Measurements from ENCODE around the gene RPL7A. TPM values are rescaled to one million over a fixed set of nuclear protein-coding genes. Genes with fewer than 3 reads are reported as not detected.

The RPL7A gene
- total RNA-seq, 1 donor from 2014 or later: 1,196 TPM

DNA sequence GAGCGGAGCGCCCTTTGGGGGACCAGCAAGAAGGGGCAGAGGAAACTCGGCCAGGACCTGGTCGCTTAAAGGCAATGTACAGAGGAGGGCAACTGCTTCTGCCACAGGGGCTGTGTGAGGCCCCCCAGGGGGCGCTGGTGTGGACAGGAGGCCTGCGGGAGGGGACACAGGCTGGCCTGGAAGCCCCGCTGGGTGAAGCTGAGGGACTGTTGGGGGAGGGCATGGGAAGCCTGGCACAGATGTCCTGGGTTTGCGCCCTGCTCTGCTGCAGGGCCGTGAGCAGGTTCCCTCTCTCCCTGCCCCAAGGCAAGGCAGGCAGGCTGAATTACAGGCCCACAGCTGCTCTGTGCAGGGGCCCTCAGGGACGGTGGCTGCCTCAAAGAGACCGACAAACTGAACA lies 5.4 kb upstream of the RPL7A start:
- no peak for ATAC-seq
- intact Hi-C loops (cut with DNase I): no loop called here

DNA sequence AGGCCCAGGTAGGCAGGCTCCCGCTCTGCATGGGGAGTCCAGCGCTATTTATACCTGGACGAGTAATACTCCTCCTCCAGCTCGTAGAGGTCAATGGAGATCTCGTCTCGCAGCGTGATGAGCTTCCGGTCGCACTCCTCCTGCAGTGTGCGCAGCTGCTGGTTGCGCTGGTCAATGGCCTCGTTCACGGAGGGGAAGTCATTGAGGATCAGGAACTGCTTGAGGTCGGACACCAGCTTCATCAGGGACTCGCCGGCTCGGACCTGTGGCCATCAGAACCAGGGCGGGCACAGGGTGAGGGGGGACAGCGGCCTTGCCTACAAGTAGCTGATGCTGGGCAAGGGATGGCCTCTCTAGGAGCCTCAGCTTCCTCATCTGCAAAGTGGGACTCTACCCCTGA lies 3.9 kb upstream of the RPL7A start:
- no peak for DNase-seq (ENCODE audit: low spot score)
- ATAC-seq: no peak
- intact Hi-C loops (cut with DNase I): no loop called here

More for the DNA sequence above, 5.4 kb upstream of the RPL7A start:
- DNase-seq (ENCODE audit: low spot score): no peak

DNA sequence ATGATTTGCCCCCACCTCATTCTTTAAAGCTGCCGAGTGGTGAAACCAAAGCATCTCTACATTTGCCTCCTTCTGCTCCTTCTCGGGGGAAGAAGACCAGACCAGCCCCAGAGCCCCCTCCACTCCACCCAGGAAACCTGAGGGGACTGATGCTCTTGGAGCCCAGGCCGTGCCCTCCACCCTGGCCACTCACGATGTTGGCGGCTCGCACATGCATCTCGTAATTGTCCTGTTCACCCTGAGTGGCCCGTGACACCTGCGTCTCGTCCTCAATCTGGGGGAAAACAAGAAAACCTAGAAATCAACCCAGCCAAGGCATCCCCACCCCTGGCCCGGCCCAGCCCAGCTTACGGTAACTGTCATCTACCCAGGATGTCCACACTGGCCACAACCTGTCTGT lies 3.0 kb upstream of the RPL7A start:
- ATAC-seq (no peak), DNase-seq (ENCODE audit: low spot score) (no peak)
- intact Hi-C loops (cut with DNase I): no loop called here

DNA sequence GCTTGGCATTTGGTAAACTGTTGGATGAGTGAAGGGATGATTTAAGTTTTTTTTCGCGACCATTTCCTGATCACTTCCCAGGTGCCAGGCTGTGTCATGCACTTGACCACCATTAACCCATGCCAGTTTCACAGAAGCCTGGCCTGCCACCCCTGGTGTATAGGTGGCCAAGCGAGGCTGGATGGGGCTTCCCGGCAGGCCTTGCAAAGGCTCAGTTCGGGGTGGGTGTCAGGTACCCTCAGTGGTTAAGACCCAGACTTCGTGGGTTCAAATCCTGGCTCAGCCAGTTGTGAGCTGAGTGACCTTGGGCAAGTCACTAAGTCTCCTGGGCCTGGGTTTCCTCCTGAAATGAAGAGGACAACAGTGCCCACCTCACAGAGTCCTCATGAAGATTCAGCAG lies 2.4 kb upstream of the RPL7A start:
- intact Hi-C loops (cut with DNase I): no loop called here
- ATAC-seq (no peak), DNase-seq (ENCODE audit: low spot score) (no peak)

DNA sequence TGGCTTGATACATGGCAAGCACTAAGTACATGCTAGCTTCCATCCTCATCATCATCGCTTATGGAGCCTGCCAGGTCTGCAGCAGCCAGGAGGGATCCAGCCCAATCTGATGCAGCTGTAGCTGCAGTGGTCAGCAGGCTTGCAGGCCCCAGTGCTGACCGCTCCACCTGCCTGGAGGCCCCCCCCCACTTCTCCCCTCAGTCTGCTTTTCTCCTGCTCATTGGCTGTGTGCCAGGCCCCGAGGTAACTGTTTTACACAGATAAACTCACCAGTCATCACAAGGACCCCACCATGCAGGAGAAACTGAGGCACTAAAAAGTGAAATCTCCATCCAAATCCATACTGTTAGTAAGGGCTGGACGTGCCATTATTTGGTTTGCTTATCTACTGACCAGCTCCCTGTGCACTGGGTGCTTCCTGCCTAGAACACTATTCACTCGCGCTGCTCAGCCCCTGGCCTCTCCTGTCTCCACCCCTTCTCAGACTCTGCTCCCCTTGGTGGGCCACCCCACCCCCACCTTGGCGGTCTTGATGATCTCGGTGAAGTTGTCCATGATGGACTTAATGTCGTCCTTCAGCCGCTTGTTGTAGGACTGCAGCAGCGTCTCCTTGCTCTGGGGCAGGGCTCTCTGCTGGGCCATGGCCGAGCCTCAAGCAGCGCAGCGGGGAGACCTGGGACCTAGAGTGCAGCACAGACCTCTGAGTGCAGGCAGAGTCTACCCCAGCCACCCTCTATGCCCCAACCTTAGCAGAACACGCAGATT lies 1.8 kb upstream of the RPL7A start:
- no peak for ATAC-seq
- DNase-seq (ENCODE audit: low spot score): no peak
- intact Hi-C loops (cut with DNase I): no loop called here

DNA sequence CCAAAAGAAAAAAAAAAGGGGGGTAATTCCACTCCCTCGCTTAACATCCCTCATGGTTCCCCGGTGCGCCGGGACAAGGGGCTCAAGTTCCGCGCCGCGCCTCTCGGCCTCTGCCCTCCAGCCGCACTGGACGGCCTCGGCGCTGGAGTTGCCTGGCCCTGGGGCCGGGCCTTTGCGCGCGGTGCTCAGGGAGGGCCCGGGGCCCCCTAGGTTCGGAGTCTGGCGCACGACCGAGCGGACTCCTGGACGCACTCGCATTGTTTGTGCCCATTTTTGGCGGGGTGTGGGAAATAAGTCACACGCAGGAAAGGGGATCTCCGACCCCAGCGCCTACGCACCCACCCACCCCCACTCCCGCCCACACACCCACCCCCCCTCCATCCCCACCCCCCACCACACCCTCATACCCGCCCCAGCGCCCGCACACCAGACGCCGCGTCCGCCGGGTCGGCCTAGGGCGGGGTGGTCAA lies 468 bp upstream of the RPL7A start:
- DNase-seq (ENCODE audit: low spot score): no peak
- ATAC-seq: peak; percentile 60
- intact Hi-C loops (cut with DNase I): no loop called here

DNA sequence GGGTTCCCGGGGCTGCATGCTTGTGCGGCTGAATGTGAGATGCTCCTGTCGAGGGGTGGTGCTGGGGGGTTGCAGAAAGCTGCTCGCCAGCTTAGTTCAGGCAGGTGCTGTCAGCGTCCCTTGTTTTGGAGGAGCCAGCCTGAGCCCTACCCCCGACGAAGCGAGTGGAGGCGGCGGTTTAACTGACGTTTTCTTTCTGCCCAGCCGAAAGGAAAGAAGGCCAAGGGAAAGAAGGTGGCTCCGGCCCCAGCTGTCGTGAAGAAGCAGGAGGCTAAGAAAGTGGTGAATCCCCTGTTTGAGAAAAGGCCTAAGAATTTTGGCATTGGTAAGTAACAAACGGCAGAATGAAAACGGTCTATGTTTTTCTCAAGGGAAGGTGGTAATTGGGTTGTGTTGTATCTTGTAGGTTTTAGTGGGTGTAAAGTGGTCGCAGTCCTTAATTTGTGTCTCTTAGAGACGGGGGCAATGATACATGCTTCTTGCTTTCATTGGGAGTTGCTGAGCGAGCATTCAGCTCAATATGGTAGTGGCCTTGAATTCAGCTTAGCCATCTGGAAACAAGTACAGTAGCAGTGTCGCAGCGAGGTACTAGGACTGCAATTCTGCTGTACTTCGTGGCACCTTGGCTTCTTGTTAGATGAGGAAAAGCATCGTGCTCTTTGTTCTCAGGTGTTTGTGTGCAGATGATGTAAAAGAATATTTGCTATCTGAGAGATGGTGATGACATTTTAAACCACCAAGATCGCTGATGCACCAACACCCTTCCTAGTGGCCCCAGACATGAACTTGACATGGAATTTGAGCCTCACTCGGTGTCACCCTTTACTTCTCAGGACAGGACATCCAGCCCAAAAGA lies 928 bp downstream of the RPL7A start:
- ATAC-seq (no peak), DNase-seq (ENCODE audit: low spot score) (no peak)
- intact Hi-C loops (cut with DNase I): no loop called here

DNA sequence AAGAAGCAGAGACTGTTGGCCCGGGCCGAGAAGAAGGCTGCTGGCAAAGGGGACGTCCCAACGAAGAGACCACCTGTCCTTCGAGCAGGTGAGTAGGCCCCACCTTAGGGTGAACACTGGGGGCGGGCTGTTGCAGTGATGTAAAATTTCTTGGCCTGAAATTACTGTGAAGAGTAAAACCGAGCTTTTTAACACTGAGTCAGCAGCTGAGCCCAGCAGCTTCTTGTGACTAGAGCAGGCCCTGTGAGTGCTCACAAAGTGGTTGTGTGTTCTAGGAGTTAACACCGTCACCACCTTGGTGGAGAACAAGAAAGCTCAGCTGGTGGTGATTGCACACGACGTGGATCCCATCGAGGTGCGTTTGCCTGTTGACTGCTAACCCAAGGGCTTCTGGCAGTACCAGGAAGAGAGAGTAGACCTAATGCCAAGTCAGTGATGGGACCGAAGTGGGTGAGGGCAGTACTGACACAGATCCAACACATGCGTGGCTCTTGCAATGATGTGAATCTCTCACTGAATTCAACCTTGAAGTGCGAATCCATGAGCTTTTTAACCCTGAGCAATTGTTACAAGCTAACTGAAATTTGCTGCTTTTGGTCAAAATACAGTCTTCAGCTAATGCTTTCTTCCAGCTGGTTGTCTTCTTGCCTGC lies 2.1 kb downstream of the RPL7A start:
- intact Hi-C loops (cut with DNase I): no loop called here
- DNase-seq (ENCODE audit: low spot score): no peak
- no peak for ATAC-seq

DNA sequence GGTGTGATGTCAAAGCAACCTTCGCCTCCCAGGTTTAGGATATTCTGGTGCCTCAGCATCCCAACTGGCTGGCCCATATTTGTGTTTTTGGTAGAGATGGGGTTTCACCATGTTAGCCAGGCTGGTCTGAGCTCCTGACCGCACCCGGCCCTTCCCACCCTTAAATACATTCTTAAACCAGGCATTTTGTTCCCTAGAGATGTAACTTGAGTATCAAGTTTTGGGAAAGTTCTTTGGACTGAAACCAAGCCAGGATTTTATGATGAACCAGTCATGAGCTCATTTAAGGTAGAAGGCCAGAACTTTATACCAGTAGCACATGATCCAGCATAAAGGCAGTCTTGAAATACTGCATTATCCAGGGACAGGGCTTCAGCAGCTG lies 3.5 kb downstream of the RPL7A start:
- no peak for ATAC-seq
- intact Hi-C loops (cut with DNase I): no loop called here

DNA sequence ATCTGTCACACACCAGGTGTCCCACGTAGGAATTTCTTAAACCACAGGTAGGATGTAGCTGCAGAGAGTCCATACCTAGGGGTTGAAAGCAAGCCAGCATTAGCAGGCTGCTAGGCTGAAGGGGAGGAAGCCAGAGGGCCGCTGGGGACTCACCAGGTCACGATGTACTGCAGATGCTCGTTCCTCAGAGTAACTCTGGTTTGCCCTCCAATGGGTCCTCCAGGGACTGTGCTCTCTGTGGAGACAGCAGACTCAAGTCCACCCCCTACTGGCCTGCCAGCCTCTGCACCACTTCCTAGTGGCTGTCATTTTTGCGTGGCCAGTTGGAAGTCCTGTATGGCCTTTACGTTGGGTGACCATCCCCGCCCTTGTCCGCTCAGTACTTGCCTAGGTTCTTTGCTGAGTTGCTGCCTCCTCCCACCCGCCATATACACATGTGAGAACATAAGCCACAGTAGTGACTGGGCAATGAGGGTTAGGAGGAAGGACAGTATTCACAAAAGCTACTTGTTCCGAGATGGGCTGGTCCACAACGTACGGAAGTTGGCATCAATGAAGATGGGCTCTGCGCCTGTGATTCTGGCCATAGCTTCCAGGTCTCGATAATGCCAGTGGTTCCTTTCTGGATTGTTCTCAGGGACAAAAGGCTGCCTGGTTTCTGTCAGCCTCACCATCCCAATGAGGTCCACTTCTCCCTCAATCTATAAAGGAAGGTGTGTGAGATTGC lies 4.1 kb downstream of the RPL7A start:
- DNase-seq (ENCODE audit: low spot score) (no peak), ATAC-seq (no peak)
- intact Hi-C loops (cut with DNase I): no loop called here

More for the DNA sequence above, 3.5 kb downstream of the RPL7A start:
- no peak for DNase-seq (ENCODE audit: low spot score)

DNA sequence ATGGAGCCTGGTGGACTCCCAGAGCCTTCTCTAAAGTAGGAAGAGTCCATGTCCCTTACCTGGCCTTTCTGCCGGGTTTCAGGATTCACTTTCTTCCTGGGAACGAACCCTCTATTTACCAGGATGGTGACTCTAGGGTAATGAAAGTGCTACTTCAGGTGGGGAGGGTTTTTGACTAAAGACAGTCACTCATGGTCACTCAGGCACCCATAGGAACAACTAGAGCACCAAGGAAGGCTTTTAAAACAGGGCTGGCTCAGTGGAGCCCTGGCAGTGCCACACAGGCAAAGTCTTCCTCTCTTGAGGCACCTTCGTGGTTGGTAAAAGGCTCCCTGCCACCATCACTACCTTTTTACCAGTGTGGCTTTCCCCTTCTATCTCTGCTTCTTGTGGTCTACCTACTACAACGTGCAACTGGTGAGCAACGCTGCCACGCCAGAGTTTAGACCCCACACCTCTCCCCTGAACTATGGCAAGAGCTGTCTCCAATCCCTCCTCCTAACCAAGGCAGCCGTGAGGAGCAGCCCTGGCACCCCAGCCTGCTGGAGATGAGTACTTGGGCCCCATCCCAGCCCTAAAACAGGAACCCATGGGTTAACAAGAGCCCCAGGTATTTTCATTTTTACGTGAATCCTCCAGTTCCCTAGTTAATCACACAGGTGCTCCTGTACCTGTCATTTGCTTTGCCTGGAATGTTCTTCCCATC lies 4.8 kb downstream of the RPL7A start:
- DNase-seq (ENCODE audit: low spot score): no peak
- intact Hi-C loops (cut with DNase I): no loop called here
- no peak for ATAC-seq

DNA sequence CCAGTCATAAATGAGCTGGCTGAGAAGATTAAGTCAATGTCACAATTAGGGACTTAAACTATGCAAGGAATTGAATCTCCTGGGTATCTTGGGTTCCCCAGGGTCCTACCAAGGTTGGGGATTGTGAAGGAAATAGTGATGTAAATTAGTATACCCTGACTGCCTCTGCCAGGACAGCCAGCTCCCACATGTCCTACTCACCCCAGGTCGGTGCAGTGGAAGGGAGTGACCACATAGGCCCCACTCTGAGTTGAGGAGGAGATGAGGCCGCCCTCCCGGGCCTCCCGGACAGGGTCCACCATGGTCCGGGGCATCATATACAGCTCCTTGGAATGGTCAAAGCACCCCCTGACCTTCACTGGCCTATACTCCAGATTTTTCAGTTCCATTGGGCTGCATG lies 5.5 kb downstream of the RPL7A start:
- DNase-seq (ENCODE audit: low spot score) (no peak), ATAC-seq (no peak)
- intact Hi-C loops (cut with DNase I): no loop called here

DNA sequence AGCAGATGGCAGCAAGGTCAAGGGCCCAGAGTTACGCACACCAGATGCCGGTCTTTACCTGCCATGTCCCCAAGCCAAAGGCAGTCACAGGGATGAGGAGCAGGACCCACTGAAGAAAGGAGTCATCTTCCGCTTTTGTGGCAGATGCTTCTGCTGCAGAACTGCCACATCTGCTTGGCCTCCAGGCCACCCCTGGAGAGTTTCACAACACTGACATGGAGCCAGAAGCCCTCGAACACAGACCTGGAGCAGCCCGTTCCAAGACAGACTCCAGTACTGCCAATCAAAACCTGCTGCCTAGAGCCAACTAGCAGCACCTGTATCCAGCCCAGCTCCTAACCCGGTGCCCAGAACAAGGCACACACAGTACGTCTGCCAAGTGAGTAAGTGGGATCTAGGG lies 6.7 kb downstream of the RPL7A start:
- ATAC-seq (no peak), DNase-seq (ENCODE audit: low spot score) (no peak)
- intact Hi-C loops (cut with DNase I): no loop called here

DNA sequence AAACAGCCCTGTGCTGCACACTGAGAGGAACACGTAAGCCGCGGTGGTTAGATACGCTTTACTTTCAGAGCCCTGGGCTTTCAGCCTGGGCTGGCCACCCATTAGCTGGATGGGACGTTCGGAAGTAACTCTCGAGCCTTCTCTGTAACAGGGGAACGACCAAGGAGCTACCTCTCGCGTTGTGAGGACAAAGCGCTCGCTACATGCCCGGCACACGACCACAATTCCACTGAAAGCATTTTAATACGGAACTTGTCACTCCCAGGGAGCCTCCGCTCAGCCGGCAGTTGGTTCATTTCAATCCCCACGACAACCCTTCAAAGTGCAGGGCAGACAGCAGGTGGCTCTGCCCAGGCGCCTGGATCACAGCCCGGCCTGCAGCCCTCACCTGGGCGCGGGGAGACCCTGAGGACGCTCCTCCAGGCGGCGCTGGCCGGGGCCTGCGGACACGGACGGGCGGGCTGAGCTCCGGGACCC lies 7.9 kb downstream of the RPL7A start:
- intact Hi-C loops (cut with DNase I): no loop called here
- no peak for DNase-seq (ENCODE audit: low spot score)
- ATAC-seq: no peak

DNA sequence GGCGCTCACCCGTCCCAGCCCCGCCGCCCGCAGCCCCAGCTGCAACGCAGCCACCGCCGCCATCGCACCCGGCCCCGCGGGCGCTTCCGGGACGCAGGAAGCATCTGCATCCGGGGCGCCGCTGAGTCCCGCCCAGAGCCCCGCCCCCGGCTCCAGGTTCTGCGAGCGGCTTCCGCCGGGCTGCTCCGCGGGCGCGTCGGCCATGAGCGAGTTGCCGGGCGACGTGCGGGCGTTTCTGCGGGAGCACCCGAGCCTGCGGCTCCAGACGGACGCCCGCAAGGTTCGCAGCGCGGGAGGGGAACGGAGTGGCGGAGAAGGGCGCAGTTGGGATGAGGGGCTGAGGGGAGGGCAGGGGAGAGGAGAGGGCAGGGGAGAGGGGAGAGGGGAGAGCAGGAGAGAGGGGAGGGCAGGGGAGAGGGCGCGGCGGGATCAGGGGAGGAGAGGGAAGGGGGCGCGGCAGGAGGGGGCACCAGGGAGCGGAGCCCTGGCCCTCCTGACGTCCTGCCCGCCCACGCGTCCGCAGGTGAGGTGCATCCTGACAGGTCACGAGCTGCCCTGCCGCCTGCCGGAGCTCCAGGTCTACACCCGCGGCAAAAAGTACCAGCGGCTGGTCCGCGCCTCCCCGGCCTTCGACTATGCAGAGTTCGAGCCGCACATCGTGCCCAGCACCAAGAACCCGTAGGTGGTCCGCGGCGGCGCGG lies 8.5 kb downstream of the RPL7A start, which contains the start of the genes SURF1 and SURF2:
Gene SURF1, minus strand, starts transcription at position 97 of the 701 bp plus-strand sequence. Its CDS starts 34 bp downstream, at position 63.
Gene SURF2, plus strand, starts transcription at position 160 of the 701 bp plus-strand sequence. Its CDS starts 43 bp downstream, at position 203.
- intact Hi-C loops (cut with DNase I): no loop called here
- DNase-seq (ENCODE audit: low spot score) (peak; percentile 93), ATAC-seq (peak; percentile 93)

DNA sequence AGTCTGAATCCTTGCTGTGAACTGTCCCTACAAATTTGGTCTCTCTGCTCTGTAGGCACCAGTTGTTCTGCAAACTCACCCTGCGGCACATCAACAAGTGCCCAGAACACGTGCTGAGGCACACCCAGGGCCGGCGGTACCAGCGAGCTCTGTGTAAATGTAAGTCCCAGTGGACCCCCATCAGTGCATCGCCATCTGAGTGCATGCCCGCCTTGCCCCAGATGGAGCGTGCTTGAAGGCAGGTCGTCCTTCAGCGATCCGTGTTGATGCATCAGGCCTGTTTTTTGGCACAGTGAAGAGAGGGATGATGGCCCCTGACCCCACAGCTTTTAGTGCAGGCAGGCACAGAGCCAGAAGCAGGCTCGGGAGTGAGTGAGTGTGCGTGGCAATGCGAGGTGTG lies 9.6 kb downstream of the RPL7A start:
- DNase-seq (ENCODE audit: low spot score) (no peak), ATAC-seq (no peak)
- intact Hi-C loops (cut with DNase I): no loop called here

DNA sequence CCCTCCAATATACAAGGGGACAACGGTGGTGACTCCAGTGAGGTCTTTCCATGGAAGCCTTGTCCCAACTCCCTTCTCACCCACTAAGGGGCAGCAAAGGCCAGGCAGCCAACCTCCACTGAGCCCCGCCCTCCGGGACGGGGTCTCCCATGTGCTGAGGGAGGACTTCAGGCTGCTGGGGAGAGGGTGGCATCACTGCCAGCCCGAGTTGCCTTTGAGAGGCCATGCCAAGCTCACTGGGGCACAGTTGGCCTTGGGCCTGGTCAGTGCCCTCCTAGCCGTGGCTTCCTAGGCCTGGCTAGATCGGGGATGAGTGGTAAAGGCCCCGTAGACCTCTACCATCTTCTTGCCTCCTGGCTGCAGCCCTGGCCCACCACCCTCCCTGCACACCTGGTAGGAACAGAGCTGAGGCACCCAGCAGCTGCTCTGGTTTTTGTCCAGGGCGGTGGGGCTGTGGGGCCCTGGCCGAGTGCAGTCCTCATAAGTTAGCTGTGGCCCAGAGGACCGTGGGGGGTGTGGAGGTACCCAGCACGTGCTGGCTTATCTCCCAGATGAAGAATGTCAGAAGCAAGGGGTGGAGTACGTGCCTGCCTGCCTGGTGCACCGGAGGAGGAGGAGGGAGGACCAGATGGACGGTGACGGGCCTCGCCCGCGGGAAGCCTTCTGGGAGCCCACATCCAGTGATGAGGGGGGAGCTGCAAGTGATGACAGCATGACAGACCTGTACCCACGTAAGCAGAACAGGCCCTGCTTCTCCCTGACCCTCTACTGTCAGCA lies 11.6 kb downstream of the RPL7A start:
- ATAC-seq: peak; percentile 36
- no peak for DNase-seq (ENCODE audit: low spot score)
- intact Hi-C loops (cut with DNase I): no loop called here

All from sciatic nerve (tissue), 2 donors.